Smooth muscle cell (in vitro differentiated cells): ENCODE results near the gene ETV7. TPM values are rescaled to one million over a fixed set of nuclear protein-coding genes. Genes with fewer than 3 reads are reported as not detected.

ENCODE experiments used
- DNase-seq: peaks from one replicate; lab custom pipeline; 2025; ENCODE audit not compliant: unreplicated experiment; lab: John Stamatoyannopoulos, UW
- H2AFZ ChIP-seq: fragments of 200-600 bp; sonication (generic); 2 replicates; pipeline ENCODE4 v1.6.0; 2016; ENCODE audit warnings: antibody characterized with exemption, low read depth, mild to moderate bottlenecking
- H3F3A ChIP-seq: fragments of 200-600 bp; sonication (generic); 2 replicates; pipeline ENCODE4 v1.6.0; 2017; ENCODE audit warnings: antibody characterized with exemption, low read depth
- H3K27ac ChIP-seq: fragments of 200-600 bp; sonication (generic); 2 replicates; pipeline ENCODE4 v1.5.1; 2016; ENCODE audit warnings: low read depth, mild to moderate bottlenecking
- H3K27me3 ChIP-seq: fragments of 200-600 bp; sonication (generic); 2 replicates; pipeline ENCODE4 v1.6.1; 2016; ENCODE audit warnings: low read depth, mild to moderate bottlenecking
- H3K36me3 ChIP-seq: fragments of 200-600 bp; sonication (generic); 2 replicates; pipeline ENCODE4 v1.5.1; 2016; ENCODE audit warnings: low read depth
- H3K4me1 ChIP-seq: fragments of 200-600 bp; sonication (generic); 2 replicates; pipeline ENCODE4 v1.5.1; 2016; ENCODE audit warnings: low read depth
- H3K4me2 ChIP-seq: fragments of 200-600 bp; sonication (generic); 2 replicates; pipeline ENCODE4 v1.6.0; 2016; ENCODE audit warnings: mild to moderate bottlenecking
- H3K4me3 ChIP-seq: fragments of 200-600 bp; sonication (generic); 2 replicates; pipeline ENCODE4 v1.5.1; 2016; ENCODE audit warnings: mild to moderate bottlenecking
- H3K79me2 ChIP-seq: fragments of 200-600 bp; sonication (generic); 2 replicates; pipeline ENCODE4 v1.6.0; 2016; ENCODE audit warnings: low read depth, mild to moderate bottlenecking
- H3K9ac ChIP-seq: fragments of 200-600 bp; sonication (generic); 2 replicates; pipeline ENCODE4 v1.6.0; 2016; ENCODE audit warnings: low read depth
- H3K9me3 ChIP-seq: fragments of 200-600 bp; sonication (generic); replicated peaks from 2 replicates; pipeline ENCODE4 v1.5.1; 2016; ENCODE audit warnings: low read depth
- H4K20me1 ChIP-seq: fragments of 200-600 bp; sonication (generic); 2 replicates; pipeline ENCODE4 v1.6.0; 2016; ENCODE audit warnings: low read depth
- CTCF ChIP-seq: fragments of 200-600 bp; sonication (generic); IDR thresholded peaks from 2 replicates; pipeline ENCODE4 v1.5.1; 2017; ENCODE audit warnings: borderline replicate concordance, mild to moderate bottlenecking, antibody characterized with exemption; ENCODE audit not compliant: insufficient read depth, poor library complexity, severe bottlenecking
- WGBS: methylation state at CpG from one replicate; pipeline ENCODE4 v1.1.7; 2016; ENCODE audit warnings: low lambda C conversion rate; 5-methylcytosine and 5-hydroxymethylcytosine counted together
- polyA plus RNA-seq: library from polyadenylated mRNA; unstranded; fragments of >200 nt; fragmentation: Nextera tagmentation; extraction: Ambion mirVana; gene quantifications from 2 replicates; pipeline ENCODE4 v1.2.1, GENCODE V29; 2016
- total RNA-seq: library from RNA; depleted of rRNA; stranded (reverse); fragments of >200 nt; gene quantifications from 2 replicates; pipeline ENCODE4 v1.2.3, GENCODE V29; 2014

The ETV7 gene
- total and polyA plus RNA-seq, 2 experiments from 2014 or later, result 0.83 TPM; not detected in 1

GRCh38 chr6:36336208-36336710 is 51.2 kb downstream of the ETV7 start:
- Histone ChIP-seq H3K9ac (no peak overlapping the region), H3F3A (peaks cover 7% of the 10 kb centered on the region), H3K4me3 (peak overlapping the region; percentile 30), H3K27ac (no peak overlapping the region), H3K27me3 (no peaks in the 10 kb centered on the region), H3K4me1 (peaks cover 6% of the 10 kb centered on the region), H2AFZ (no peak overlapping the region), H3K9me3 (no peaks in the 10 kb centered on the region), H3K79me2 (no peaks in the 10 kb centered on the region), H3K4me2 (no peak overlapping the region), H3K36me3 (no peaks in the 10 kb centered on the region), H4K20me1 (no peaks in the 10 kb centered on the region)
- DNase-seq, result no peak
- no peak for TF ChIP-seq CTCF
- 88% methylated on average over 5 of the region's 5 CpGs for WGBS

DNA sequence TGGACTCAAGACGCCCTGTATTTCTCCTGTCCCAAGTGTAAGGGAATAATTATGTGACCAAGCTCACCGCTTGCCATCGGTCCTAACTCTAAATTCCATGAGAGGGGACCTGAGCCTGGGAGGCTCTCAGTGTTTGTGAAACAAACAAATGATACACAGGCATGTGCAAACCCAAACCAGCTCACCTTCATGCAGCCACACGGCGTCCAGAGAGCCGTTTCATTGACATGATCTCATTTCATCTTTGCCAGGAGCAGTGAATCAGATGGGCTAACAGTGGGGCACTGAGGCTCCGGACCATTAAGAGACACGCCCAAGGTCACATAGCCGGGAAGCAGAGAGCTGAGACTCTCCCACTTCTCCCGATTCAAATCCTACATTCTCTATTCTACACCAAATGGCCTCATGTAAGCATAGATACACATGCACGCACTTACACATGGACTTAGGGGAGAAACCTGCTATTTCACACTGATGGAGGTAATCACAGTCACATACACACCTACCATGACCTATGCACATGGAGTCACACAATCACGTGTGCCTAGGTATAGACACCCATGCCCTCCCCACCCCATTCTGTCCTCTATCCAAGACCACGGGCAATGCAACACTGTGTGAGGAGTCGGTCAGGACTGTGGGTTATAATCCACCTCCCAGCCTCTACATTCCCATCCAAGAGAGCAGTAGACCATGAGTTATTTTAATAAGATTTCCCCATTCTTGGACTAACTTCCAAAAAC is 51.8 kb downstream of the ETV7 start:
- H3K4me1 ChIP-seq, result peaks cover 6% of the 10 kb centered on the region
- WGBS, result 95% methylated on average over 14 of the region's 14 CpGs
- no peaks in the 10 kb centered on the region for H4K20me1 ChIP-seq
- peak overlapping the region; percentile 30 for H3K4me3 ChIP-seq
- DNase-seq, result no peak
- H3K27ac ChIP-seq, result no peak overlapping the region
- no peak overlapping the region for H2AFZ ChIP-seq
- no peaks in the 10 kb centered on the region for H3K27me3 ChIP-seq
- no peaks in the 10 kb centered on the region for H3K79me2 ChIP-seq
- H3K4me2 ChIP-seq, result no peak overlapping the region
- H3F3A ChIP-seq, result peaks cover 7% of the 10 kb centered on the region
- H3K9me3 ChIP-seq, result no peaks in the 10 kb centered on the region
- no peaks in the 10 kb centered on the region for H3K36me3 ChIP-seq
- TF ChIP-seq CTCF, result no peak
- H3K9ac ChIP-seq, result no peak overlapping the region

GRCh38 chr6:36334832-36335459 is 52.5 kb downstream of the ETV7 start:
- 47% methylated on average over 14 of the region's 14 CpGs for WGBS
- peak overlapping the region; percentile 30 for H3K4me3 ChIP-seq
- no peaks in the 10 kb centered on the region for H3K27me3 ChIP-seq

More at GRCh38 chr6:36334832-36335459, 52.5 kb downstream of the ETV7 start:
- H3K36me3 ChIP-seq, result no peaks in the 10 kb centered on the region
- no peak for DNase-seq
- no peaks in the 10 kb centered on the region for H3K9me3 ChIP-seq
- H3K79me2 ChIP-seq, result no peaks in the 10 kb centered on the region
- no peak overlapping the region for H2AFZ ChIP-seq
- no peak for TF ChIP-seq CTCF
- H3K4me2 ChIP-seq, result no peak overlapping the region
- H3F3A ChIP-seq, result peaks cover 7% of the 10 kb centered on the region
- no peaks in the 10 kb centered on the region for H4K20me1 ChIP-seq
- H3K4me1 ChIP-seq, result peaks cover 6% of the 10 kb centered on the region
- H3K9ac ChIP-seq, result no peak overlapping the region
- no peak overlapping the region for H3K27ac ChIP-seq
